IMR-90 (cell line): Measurements from ENCODE around the gene NEK6. TPM values are rescaled to one million over a fixed set of nuclear protein-coding genes. Genes with fewer than 3 reads are reported as not detected.

Source experiments
- ATAC-seq: fragments of 200-7000 bp; cut with Tn5 transposase; 2 replicates; pipeline ENCODE4 v1.9.1; 2020; ENCODE audit warnings: low read depth, mild to moderate bottlenecking, moderate library complexity
- BruUV-seq: library from RNA; stranded (reverse); fragments of 400-500 nt; replicated peaks from 2 replicates; lab custom pipeline; 2021; lab: Mats Ljungman, UMichigan
- CTCF ChIA-PET: fragments of 300-600 bp; formaldehyde crosslinking; extraction: SDS; loops from one replicate; lab custom pipeline; 2021; ENCODE audit warnings: antibody characterized with exemption; lab: Yijun Ruan, JAX
- POLR2A ChIA-PET: fragments of 300-600 bp; sonication (Branson Sonifier 250); formaldehyde crosslinking; loops from one replicate; lab custom pipeline; 2022; ENCODE audit warnings: antibody characterized with exemption; ENCODE audit not compliant: unreplicated experiment; lab: Charles Lee
- DNase-seq: peaks from one replicate; pipeline ENCODE4 v3.0.0; 2013
- H2AFZ ChIP-seq: replicated peaks from 2 replicates; pipeline ENCODE3; 2013; ENCODE audit warnings: low read length, mild to moderate bottlenecking; ENCODE audit not compliant: poor library complexity
- H2AK5ac ChIP-seq: 2 replicates; pipeline ENCODE4 v1.6.1; 2013; ENCODE audit warnings: low read depth, low read length, inconsistent platforms
- H2AK9ac ChIP-seq: replicated peaks from 2 replicates; pipeline ENCODE3; 2013; ENCODE audit warnings: mild to moderate bottlenecking, low read depth, low read length, moderate library complexity; ENCODE audit not compliant: poor library complexity
- H2BK120ac ChIP-seq: 2 replicates; pipeline ENCODE4 v1.6.1; 2013; ENCODE audit warnings: low read depth, low read length, inconsistent platforms
- H2BK15ac ChIP-seq: 3 replicates; pipeline ENCODE4 v1.6.1; 2013; ENCODE audit warnings: low read depth, low read length, inconsistent platforms
- H2BK20ac ChIP-seq: 2 replicates; pipeline ENCODE4 v1.6.1; 2013; ENCODE audit warnings: low read depth, mild to moderate bottlenecking, inconsistent platforms, low read length, moderate library complexity
- H2BK5ac ChIP-seq: 2 replicates; pipeline ENCODE4 v1.6.1; 2013; ENCODE audit warnings: mild to moderate bottlenecking, low read depth, low read length, inconsistent platforms; ENCODE audit not compliant: poor library complexity, severe bottlenecking
- H3K14ac ChIP-seq: replicated peaks from 2 replicates; pipeline ENCODE4 v1.6.1; 2013; ENCODE audit warnings: low read depth, low read length, inconsistent platforms
- H3K18ac ChIP-seq: 2 replicates; pipeline ENCODE4 v1.6.1; 2013; ENCODE audit warnings: low read depth, low read length, control low read depth
- H3K23ac ChIP-seq: 2 replicates; pipeline ENCODE4 v1.6.1; 2013; ENCODE audit warnings: low read depth, low read length, inconsistent platforms
- H3K27ac ChIP-seq: 2 replicates; pipeline ENCODE4 v1.5.1; 2013; ENCODE audit warnings: mild to moderate bottlenecking, control low read depth, low read length; ENCODE audit not compliant: insufficient read depth
- H3K27me3 ChIP-seq: 2 replicates; pipeline ENCODE4 v1.6.1; 2013; ENCODE audit warnings: low read length; ENCODE audit not compliant: control insufficient read depth, insufficient read depth
- H3K36me3 ChIP-seq: 2 replicates; pipeline ENCODE4 v1.6.1; 2013; ENCODE audit warnings: low read length, mixed read lengths; ENCODE audit not compliant: control insufficient read depth, insufficient read depth
- H3K4ac ChIP-seq: 2 replicates; pipeline ENCODE4 v1.6.1; 2013; ENCODE audit warnings: low read depth, low read length, inconsistent platforms
- H3K4me1 ChIP-seq: 2 replicates; pipeline ENCODE4 v1.6.1; 2013; ENCODE audit warnings: low read length, mixed read lengths; ENCODE audit not compliant: control insufficient read depth, insufficient read depth
- H3K4me2 ChIP-seq: 2 replicates; pipeline ENCODE4 v1.6.1; 2013; ENCODE audit warnings: low read depth, mild to moderate bottlenecking, control low read depth, low read length, moderate library complexity
- H3K4me3 ChIP-seq: 2 replicates; pipeline ENCODE4 v1.5.1; 2013; ENCODE audit warnings: low read depth, mild to moderate bottlenecking, control low read depth, low read length, moderate library complexity; ENCODE audit not compliant: insufficient read depth
- H3K56ac ChIP-seq: 2 replicates; pipeline ENCODE4 v1.6.1; 2013; ENCODE audit warnings: low read length, inconsistent platforms; ENCODE audit not compliant: insufficient read depth; ENCODE audit errors: extremely low read depth
- H3K79me1 ChIP-seq, 2 experiments: 2 replicates each; pipeline ENCODE4 v1.6.1; 2013; ENCODE audit warnings: low read length in 2 of 2, inconsistent platforms in 1 of 2, low read depth in 1 of 2
- H3K9ac ChIP-seq: 2 replicates; pipeline ENCODE4 v1.6.1; 2013; ENCODE audit warnings: low read depth, low read length, control low read depth
- H3K9me1 ChIP-seq: 2 replicates; pipeline ENCODE4 v1.6.1; 2013; ENCODE audit warnings: low read length, inconsistent platforms; ENCODE audit not compliant: insufficient read depth
- H3K9me3 ChIP-seq: 2 replicates; pipeline ENCODE4 v1.6.1; 2013; ENCODE audit warnings: low read length; ENCODE audit not compliant: control insufficient read depth, insufficient read depth
- H4K20me1 ChIP-seq: 2 replicates; pipeline ENCODE4 v1.6.1; 2013; ENCODE audit warnings: low read length, inconsistent platforms; ENCODE audit not compliant: insufficient read depth
- H4K5ac ChIP-seq: 2 replicates; pipeline ENCODE4 v1.6.1; 2013; ENCODE audit warnings: mild to moderate bottlenecking, low read depth, low read length, control low read depth
- H4K8ac ChIP-seq, 2 experiments: 2 replicates each; pipeline ENCODE4 v1.6.1; 2013; ENCODE audit warnings: low read depth in 2 of 2, low read length in 2 of 2, control low read depth in 1 of 2, inconsistent platforms in 1 of 2
- H4K91ac ChIP-seq: 2 replicates; pipeline ENCODE4 v1.6.1; 2013; ENCODE audit warnings: low read depth, low read length, inconsistent platforms; ENCODE audit not compliant: insufficient read depth
- CEBPB ChIP-seq: IDR thresholded peaks from 2 replicates; pipeline ENCODE4 v1.6.1; 2012; ENCODE audit warnings: low read depth, low read length, improper control_type of control experiment
- CHD1 ChIP-seq: IDR thresholded peaks from 2 replicates; pipeline ENCODE4 v1.6.1; 2012; ENCODE audit warnings: low read depth, low read length, improper control_type of control experiment
- FOS ChIP-seq: fragments of 150-350 bp; IDR thresholded peaks from 2 replicates; pipeline ENCODE4 v1.6.1; 2016; ENCODE audit warnings: low read depth, low read length
- MAZ ChIP-seq: IDR thresholded peaks from 2 replicates; pipeline ENCODE4 v1.6.1; 2012; ENCODE audit warnings: low read depth, mild to moderate bottlenecking, low read length, improper control_type of control experiment, moderate library complexity, borderline replicate concordance
- MXI1 ChIP-seq: IDR thresholded peaks from 2 replicates; pipeline ENCODE4 v1.6.1; 2012; ENCODE audit warnings: low read depth, mild to moderate bottlenecking, low read length, moderate library complexity, borderline replicate concordance
- NFE2L2 ChIP-seq: fragments of 150-350 bp; IDR thresholded peaks from 2 replicates; pipeline ENCODE4 v1.6.1; 2016; ENCODE audit warnings: low read depth, mild to moderate bottlenecking, low read length
- RCOR1 ChIP-seq: IDR thresholded peaks from 2 replicates; pipeline ENCODE4 v1.6.1; 2012; ENCODE audit warnings: mild to moderate bottlenecking, low read length, improper control_type of control experiment; ENCODE audit not compliant: insufficient replicate concordance
- RFX5 ChIP-seq: IDR thresholded peaks from 2 replicates; pipeline ENCODE4 v1.8.0; 2012; ENCODE audit warnings: low read depth, mild to moderate bottlenecking, low read length, moderate library complexity
- WGBS, 2 experiments: methylation state at CpG; one replicate each; pipeline versions ENCODE4 v1.1.5 to v1.1.7; 2013; ENCODE audit warnings: missing lambda C conversion rate in 2 of 2; ENCODE audit not compliant: insufficient read length in 1 of 2; ENCODE audit errors: extremely low coverage in 2 of 2; 5-methylcytosine and 5-hydroxymethylcytosine counted together
- dilution Hi-C: fragments of 300-500 bp; cut with HindIII; formaldehyde crosslinking; loops from one replicate; pipeline ENCODE4 v1.14.3; 2018; ENCODE audit warnings: low sequenced_read_pairs; ENCODE audit not compliant: unreplicated experiment
- in situ Hi-C: fragments of 300-500 bp; cut with MboI; formaldehyde crosslinking; loops from 3 replicates; pipeline ENCODE4 v1.14.3; 2019; ENCODE audit warnings: low sequenced_read_pairs, inconsistent platforms, mixed read lengths
- intact Hi-C: fragments of 100-400 bp; cut with micrococcal nuclease; formaldehyde crosslinking; loops from 2 replicates; pipeline ENCODE4 v1.10.0; 2022
- polyA plus RNA-seq, 3 experiments: library from polyadenylated mRNA; depleted of rRNA; stranded (reverse); fragments of >200 nt; gene quantifications; 2 replicates each; pipeline ENCODE4 v1.2.3, GENCODE V29; 2012; ENCODE audit warnings: low replicate concordance in 1 of 3
- total RNA-seq: library from RNA; depleted of rRNA; stranded (reverse); fragments of >200 nt; gene quantifications from 2 replicates; pipeline ENCODE4 v1.2.3, GENCODE V29; 2012
- TF ChIP-seq, protein P1 (sequence below): fragments of 150-350 bp; IDR thresholded peaks from 2 replicates; pipeline ENCODE4 v1.6.1; 2017; ENCODE audit warnings: mild to moderate bottlenecking, antibody characterized with exemption, low read length, low read depth

NEK6 gene
- total and polyA plus RNA-seq, 2 of the 4 experiments (the other 2 are of a cell fraction), result 79.9 to 112 TPM

DNA sequence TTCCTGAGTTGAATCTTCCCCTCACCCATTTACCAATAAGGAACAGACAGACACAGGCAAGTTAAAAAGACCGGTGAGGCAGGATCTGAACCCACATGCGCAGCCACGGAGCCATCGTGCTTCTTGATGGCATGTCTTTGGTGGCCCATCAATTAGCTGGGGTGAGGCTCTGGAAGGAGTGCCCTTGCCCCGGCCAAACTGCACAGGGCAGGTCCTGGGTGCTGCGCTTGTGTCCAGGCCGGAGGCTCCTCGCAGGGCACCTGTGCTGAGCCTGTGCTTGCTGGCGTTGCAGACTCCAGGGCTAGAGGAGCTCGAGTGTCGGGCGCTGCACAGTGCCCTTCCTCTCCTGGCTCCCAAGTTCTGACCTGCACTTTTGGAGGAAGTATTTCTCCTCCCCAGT lies 91.1 kb downstream of the NEK6 start:
- no peak overlapping the region for H2BK120ac ChIP-seq
- H3K9me1 ChIP-seq, result peaks cover 13% of the 10 kb centered on the region
- no peak overlapping the region for H2BK5ac ChIP-seq
- H3K4ac ChIP-seq, result no peak overlapping the region
- no peak overlapping the region for H3K18ac ChIP-seq
- in situ Hi-C loops, result no loop called here
- peaks cover 5% of the 10 kb centered on the region for H3K4me1 ChIP-seq
- ChIA-PET CTCF (interaction anchor here (1.2 kb wide), 1 partner anchor 222 kb away, joined by 3 read pairs; no protein-coding TSS in a partner anchor), POLR2A (no interaction called here)
- no peak overlapping the region for H2BK20ac ChIP-seq
- H3K4me2 ChIP-seq, result no peak overlapping the region
- dilution Hi-C loops, result no loop called here
- no peak overlapping the region for H3K4me3 ChIP-seq
- ATAC-seq (no peak), DNase-seq (no peak)
- H3K27ac ChIP-seq, result no peak overlapping the region
- peaks cover 92% of the 10 kb centered on the region for H3K36me3 ChIP-seq
- peak overlapping the region; percentile 43 for H2AFZ ChIP-seq
- no peak overlapping the region for H3K14ac ChIP-seq
- H2AK5ac ChIP-seq, result no peak overlapping the region
- no peak overlapping the region for H3K9ac ChIP-seq
- TF ChIP-seq CEBPB, result no peak
- no peak for TF ChIP-seq CHD1
- no peak for TF ChIP-seq MAZ
- TF ChIP-seq NFE2L2, result no peak
- no peak for TF ChIP-seq RCOR1
- no peak for TF ChIP-seq MXI1
- TF ChIP-seq FOS, result no peak
- TF ChIP-seq RFX5, result no peak
- TF ChIP-seq, protein P1, sequence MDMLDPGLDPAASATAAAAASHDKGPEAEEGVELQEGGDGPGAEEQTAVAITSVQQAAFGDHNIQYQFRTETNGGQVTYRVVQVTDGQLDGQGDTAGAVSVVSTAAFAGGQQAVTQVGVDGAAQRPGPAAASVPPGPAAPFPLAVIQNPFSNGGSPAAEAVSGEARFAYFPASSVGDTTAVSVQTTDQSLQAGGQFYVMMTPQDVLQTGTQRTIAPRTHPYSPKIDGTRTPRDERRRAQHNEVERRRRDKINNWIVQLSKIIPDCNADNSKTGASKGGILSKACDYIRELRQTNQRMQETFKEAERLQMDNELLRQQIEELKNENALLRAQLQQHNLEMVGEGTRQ, result no peak
- H2BK15ac ChIP-seq, result no peak overlapping the region
- H4K8ac ChIP-seq, result no peak overlapping the region
- intact Hi-C loops, result no loop called here
- H2AK9ac ChIP-seq, result no peak overlapping the region
- no peaks in the 10 kb centered on the region for H3K27me3 ChIP-seq
- no peak overlapping the region for H4K91ac ChIP-seq
- 100% methylated on average over 5 of the region's 12 CpGs; no CpG with 5 or more reads in 1 of the 2 experiments for WGBS, 2 experiments
- no peak overlapping the region for H4K5ac ChIP-seq
- H3K56ac ChIP-seq, result no peak overlapping the region
- H3K79me1 ChIP-seq, result peaks cover 23 to 78% of the 10 kb centered on the region in 2 experiments
- peaks cover 30% of the 10 kb centered on the region for H4K20me1 ChIP-seq
- no peak overlapping the region for H3K23ac ChIP-seq
- BruUV-seq, result no TSS peak
- H3K9me3 ChIP-seq, result no peaks in the 10 kb centered on the region
